Fibroblast of the aortic adventitia (primary cell): Measurements from ENCODE around the gene TM7SF3. TPM values are rescaled to one million over a fixed set of nuclear protein-coding genes. Genes with fewer than 3 reads are reported as not detected.
A peak's percentile ranks its signal among the peaks of the same experiment; 100 is the strongest.

Experiments used
- DNase-seq: peaks from one replicate; pipeline ENCODE4 v3.0.0-alpha.2; 2010; ENCODE audit warnings: low read depth
- H3K4me3 ChIP-seq: 2 replicates; pipeline ENCODE4 v1.5.1; 2011; ENCODE audit warnings: low read depth, mild to moderate bottlenecking, control low read depth, low read length, moderate library complexity
- CTCF ChIP-seq: IDR thresholded peaks from 2 replicates; pipeline ENCODE4 v1.5.1; 2011; ENCODE audit warnings: mild to moderate bottlenecking, low read length, control low read depth, inconsistent platforms; ENCODE audit not compliant: insufficient read depth
- total RNA-seq: library from RNA; depleted of rRNA; stranded (reverse); fragments of >200 nt; gene quantifications from 2 replicates; pipeline ENCODE4 v1.2.3, GENCODE V29; 2012; ENCODE audit warnings: low replicate concordance

TM7SF3 gene
- total RNA-seq, 1 donor, result 67.7 TPM

- no peak overlapping the region for H3K4me3 ChIP-seq
- peak; percentile 46 for TF ChIP-seq CTCF
- peak; percentile 71 for DNase-seq
Observed at GRCh38 chr12:27015730-27016076, 1.5 kb upstream of the TM7SF3 start.

- DNase-seq, result no peak
- TF ChIP-seq CTCF, result no peak
- peak overlapping the region; percentile 90 for H3K4me3 ChIP-seq
Observed at GRCh38 chr12:27014859-27015729, 910 bp upstream of the TM7SF3 start.

- no peak for TF ChIP-seq CTCF
- DNase-seq, result peak; percentile 51
Observed at GRCh38 chr12:27013611-27014084, 536 bp downstream of the TM7SF3 start.

GRCh38 chr12:27012982-27013255, 1.3 kb downstream of the TM7SF3 start:
- DNase-seq, result no peak
- H3K4me3 ChIP-seq, result peak overlapping the region; percentile 19
- no peak for TF ChIP-seq CTCF

More at GRCh38 chr12:27013611-27014084, 536 bp downstream of the TM7SF3 start:
- peak overlapping the region; percentile 90 for H3K4me3 ChIP-seq

- no peak for DNase-seq
- TF ChIP-seq CTCF, result no peak
- no peak overlapping the region for H3K4me3 ChIP-seq
Observed at GRCh38 chr12:27012239-27012981, 1.8 kb downstream of the TM7SF3 start.

GRCh38 chr12:27009881-27010301, 4.3 kb downstream of the TM7SF3 start:
- no peak for TF ChIP-seq CTCF
- DNase-seq, result no peak
- no peak overlapping the region for H3K4me3 ChIP-seq
